Esophagus muscularis mucosa (tissue), 4 donors: ENCODE data around the gene RAB44. TPM values are rescaled to one million over a fixed set of nuclear protein-coding genes. Genes with fewer than 3 reads are reported as not detected.

Source experiments
- DNase-seq: peaks from one replicate; pipeline ENCODE4 v3.0.0-alpha.2; 2017; ENCODE audit errors: extremely low spot score
- H3K27ac ChIP-seq, 4 donors: fragments of 200-600 bp; sonication (generic); replicated peaks in 1 of 4; 1 replicate in 3 of 4; 2 replicates in 1 of 4; pipeline ENCODE4 v1.5.1; 2016 to 2019; ENCODE audit warnings: mild to moderate bottlenecking in 1 of 4
- H3K27me3 ChIP-seq, 4 donors: fragments of 200-600 bp; sonication (generic); one replicate each; pipeline versions ENCODE4 v1.5.1 to v1.6.0; 2016 to 2019
- H3K36me3 ChIP-seq, 4 donors: fragments of 200-600 bp; sonication (generic); one replicate each; pipeline ENCODE4 v1.5.1; 2016 to 2019
- H3K4me1 ChIP-seq, 4 donors: fragments of 200-600 bp; sonication (generic); one replicate each; pipeline ENCODE4 v1.5.1; 2016 to 2019
- H3K4me3 ChIP-seq, 4 donors: fragments of 200-600 bp; sonication (generic); 1 replicate in 2 of 4; 2 replicates in 2 of 4; pipeline ENCODE4 v1.5.1; 2016 to 2019; ENCODE audit warnings: mild to moderate bottlenecking in 4 of 4, moderate library complexity in 1 of 4
- H3K9me3 ChIP-seq, 4 donors: fragments of 200-600 bp; sonication (generic); 1 replicate in 3 of 4; 2 replicates in 1 of 4; pipeline ENCODE4 v1.5.1; 2016 to 2019
- EP300 ChIP-seq: sonication (generic); formaldehyde crosslinking; IDR thresholded peaks from one replicate; pipeline ENCODE4 v1.6.1; 2017; ENCODE audit warnings: antibody characterized with exemption
- POLR2A ChIP-seq: fragments of 450-650 bp; IDR thresholded peaks from one replicate; pipeline ENCODE4 v1.6.1; 2017; ENCODE audit warnings: antibody characterized with exemption, moderate library complexity, mild to moderate bottlenecking, low read depth
- POLR2AphosphoS5 ChIP-seq, 2 donors: sonication (generic); formaldehyde crosslinking; IDR thresholded peaks; one replicate each; pipeline ENCODE4 v1.6.1; 2017; ENCODE audit warnings: antibody characterized with exemption in 2 of 2
- WGBS: methylation state at CpG from one replicate; pipeline ENCODE4 v1.1.5; 2018; 5-methylcytosine and 5-hydroxymethylcytosine counted together
- intact Hi-C: fragments of 100-400 bp; cut with DNase I; formaldehyde crosslinking; loops from one replicate; pipeline ENCODE4 v1.15.1; 2023
- total RNA-seq, 4 donors: library from RNA; depleted of rRNA; stranded (reverse); fragments of >200 nt; gene quantifications; one replicate each; pipeline versions ENCODE4 v1.1.0 to v1.2.1, GENCODE V29; 2016
- TF ChIP-seq, protein P1 (sequence below), 3 experiments: fragments of 200-600 bp in 2 of 3; fragments of 450-650 bp in 1 of 3; sonication (generic) in 2 of 3; IDR thresholded peaks; one replicate each; pipeline ENCODE4 v1.5.1; 2017 to 2019; ENCODE audit warnings: antibody characterized with exemption in 3 of 3, mild to moderate bottlenecking in 2 of 3, moderate library complexity in 1 of 3

RAB44 gene
- total RNA-seq, 4 donors from 2014 or later, result 0.19 to 1.5 (median 0.94) TPM

DNA sequence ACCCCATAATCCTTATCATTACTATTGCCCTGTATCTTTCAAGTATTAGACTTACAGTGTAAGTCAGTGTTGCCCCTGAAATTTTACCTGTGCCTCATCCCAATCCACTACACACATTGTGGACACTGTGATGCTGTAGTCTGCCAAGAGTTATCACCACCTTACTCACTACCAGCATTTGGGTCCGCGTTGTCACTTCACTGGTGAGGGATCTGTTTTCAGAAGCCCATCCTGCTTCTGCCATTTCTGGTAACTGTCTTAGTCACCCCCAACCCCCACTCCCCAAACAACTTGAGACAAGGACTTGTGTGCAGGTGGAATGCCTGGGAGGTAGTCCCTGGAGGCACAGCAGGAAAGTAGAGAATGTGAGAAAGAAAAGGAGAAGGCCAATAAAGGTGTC lies 6.0 kb upstream of the RAB44 start:
- TF ChIP-seq, protein P1, sequence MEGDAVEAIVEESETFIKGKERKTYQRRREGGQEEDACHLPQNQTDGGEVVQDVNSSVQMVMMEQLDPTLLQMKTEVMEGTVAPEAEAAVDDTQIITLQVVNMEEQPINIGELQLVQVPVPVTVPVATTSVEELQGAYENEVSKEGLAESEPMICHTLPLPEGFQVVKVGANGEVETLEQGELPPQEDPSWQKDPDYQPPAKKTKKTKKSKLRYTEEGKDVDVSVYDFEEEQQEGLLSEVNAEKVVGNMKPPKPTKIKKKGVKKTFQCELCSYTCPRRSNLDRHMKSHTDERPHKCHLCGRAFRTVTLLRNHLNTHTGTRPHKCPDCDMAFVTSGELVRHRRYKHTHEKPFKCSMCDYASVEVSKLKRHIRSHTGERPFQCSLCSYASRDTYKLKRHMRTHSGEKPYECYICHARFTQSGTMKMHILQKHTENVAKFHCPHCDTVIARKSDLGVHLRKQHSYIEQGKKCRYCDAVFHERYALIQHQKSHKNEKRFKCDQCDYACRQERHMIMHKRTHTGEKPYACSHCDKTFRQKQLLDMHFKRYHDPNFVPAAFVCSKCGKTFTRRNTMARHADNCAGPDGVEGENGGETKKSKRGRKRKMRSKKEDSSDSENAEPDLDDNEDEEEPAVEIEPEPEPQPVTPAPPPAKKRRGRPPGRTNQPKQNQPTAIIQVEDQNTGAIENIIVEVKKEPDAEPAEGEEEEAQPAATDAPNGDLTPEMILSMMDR (IDR thresholded peaks at IDR 0.05), result no peak
- no peak for TF ChIP-seq EP300
- TF ChIP-seq POLR2AphosphoS5 (IDR thresholded peaks at IDR 0.05), result no peak
- no peak for TF ChIP-seq POLR2A
- no peak overlapping the region for H3K4me3 ChIP-seq
- H3K4me1 ChIP-seq, result peaks cover 7 to 8% (median 8%) of the 10 kb centered on the region in 4 donors
- no peak overlapping the region for H3K27ac ChIP-seq
- WGBS, result 100% methylated on average over 2 of the region's 2 CpGs
- H3K27me3 ChIP-seq, result no peaks in the 10 kb centered on the region
- DNase-seq, result no peak
- peaks cover 10 to 18% (median 12%) of the 10 kb centered on the region in 4 donors for H3K36me3 ChIP-seq
- intact Hi-C loops, result no loop called here
- no peaks in the 10 kb centered on the region for H3K9me3 ChIP-seq

DNA sequence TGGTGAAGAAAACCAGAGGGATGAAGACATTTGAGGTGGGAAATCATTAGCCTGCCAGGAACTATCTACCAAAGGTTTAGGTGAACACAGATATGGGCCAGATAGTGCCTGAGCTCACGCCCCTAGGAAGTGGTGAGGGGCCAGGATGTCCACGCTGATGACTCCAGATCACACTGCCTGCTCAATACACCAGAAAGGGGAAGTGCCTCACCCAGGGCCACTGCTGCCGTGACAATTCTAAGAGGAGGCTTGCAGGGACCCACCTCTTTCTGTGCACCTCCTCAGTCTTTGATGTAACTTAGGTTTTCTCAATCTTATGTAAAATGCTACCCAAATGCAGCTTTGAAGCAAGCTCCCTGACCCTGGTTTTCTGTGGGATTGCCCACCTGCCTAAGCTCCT lies 5.4 kb upstream of the RAB44 start:
- Histone ChIP-seq H3K4me3 (no peak overlapping the region), H3K36me3 (peaks cover 4 to 12% (median 6%) of the 10 kb centered on the region in 4 donors), H3K9me3 (no peaks in the 10 kb centered on the region), H3K27me3 (no peaks in the 10 kb centered on the region), H3K27ac (no peak overlapping the region), H3K4me1 (peaks cover 7 to 8% (median 8%) of the 10 kb centered on the region in 4 donors)
- TF ChIP-seq, protein P1 (IDR thresholded peaks at IDR 0.05), result no peak
- TF ChIP-seq POLR2A (no peak), POLR2AphosphoS5 (IDR thresholded peaks at IDR 0.05) (no peak), EP300 (no peak)
- no peak for DNase-seq
- 90% methylated on average over 3 of the region's 3 CpGs for WGBS
- intact Hi-C loops, result no loop called here

DNA sequence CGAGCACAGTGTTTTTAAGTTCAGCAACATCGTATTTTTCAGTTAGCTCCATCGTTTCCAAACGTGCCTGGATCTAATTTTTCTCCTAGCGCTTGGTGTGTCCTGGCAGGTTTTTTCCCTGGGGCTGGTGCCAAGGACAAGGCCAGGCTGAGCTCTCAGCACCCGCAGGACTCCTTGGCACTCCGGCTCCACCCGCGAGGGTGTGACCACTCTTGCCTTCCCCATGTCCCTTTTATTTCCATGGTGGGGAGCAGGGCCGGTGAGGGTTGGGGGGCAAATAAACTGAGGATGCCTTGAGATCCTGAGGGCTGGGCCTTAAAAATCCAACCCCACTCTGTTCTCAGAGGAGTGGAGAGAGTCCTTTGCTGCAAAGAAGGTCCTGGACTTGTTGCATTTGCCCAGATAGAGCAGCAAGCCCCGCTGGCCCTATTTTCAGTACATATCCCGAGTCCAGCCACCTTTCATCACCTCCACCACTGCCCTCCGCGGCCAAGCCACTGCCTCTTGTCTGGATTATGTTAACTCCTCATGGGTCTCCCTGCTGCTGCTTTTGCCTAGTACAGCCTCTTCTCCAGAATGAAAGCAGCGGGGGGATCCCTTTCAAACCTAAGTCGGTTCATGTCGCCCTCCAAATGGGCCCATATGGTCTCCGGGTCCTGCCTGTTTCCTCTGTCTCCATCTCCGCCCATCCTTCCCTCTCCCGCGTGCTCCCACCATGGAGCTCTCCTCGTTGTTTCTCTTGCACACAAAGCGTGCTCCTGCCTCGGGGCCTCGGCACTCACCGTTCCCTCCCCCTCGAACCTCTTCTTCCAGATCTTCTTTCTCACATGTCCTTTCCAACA lies 4.5 kb upstream of the RAB44 start:
- H3K27ac ChIP-seq, result no peak overlapping the region
- TF ChIP-seq EP300 (no peak), POLR2A (no peak), POLR2AphosphoS5 (IDR thresholded peaks at IDR 0.05) (no peak)
- TF ChIP-seq, protein P1 (IDR thresholded peaks at IDR 0.05), result no peak
- intact Hi-C loops, result no loop called here
- H3K9me3 ChIP-seq, result no peaks in the 10 kb centered on the region
- DNase-seq, result no peak
- peaks cover 7 to 8% (median 8%) of the 10 kb centered on the region in 4 donors for H3K4me1 ChIP-seq
- H3K36me3 ChIP-seq, result peaks cover 0 to 3% (median 0%) of the 10 kb centered on the region in 4 donors
- H3K4me3 ChIP-seq, result no peak overlapping the region
- no peaks in the 10 kb centered on the region for H3K27me3 ChIP-seq
- WGBS, result 73% methylated on average over 24 of the region's 27 CpGs

DNA sequence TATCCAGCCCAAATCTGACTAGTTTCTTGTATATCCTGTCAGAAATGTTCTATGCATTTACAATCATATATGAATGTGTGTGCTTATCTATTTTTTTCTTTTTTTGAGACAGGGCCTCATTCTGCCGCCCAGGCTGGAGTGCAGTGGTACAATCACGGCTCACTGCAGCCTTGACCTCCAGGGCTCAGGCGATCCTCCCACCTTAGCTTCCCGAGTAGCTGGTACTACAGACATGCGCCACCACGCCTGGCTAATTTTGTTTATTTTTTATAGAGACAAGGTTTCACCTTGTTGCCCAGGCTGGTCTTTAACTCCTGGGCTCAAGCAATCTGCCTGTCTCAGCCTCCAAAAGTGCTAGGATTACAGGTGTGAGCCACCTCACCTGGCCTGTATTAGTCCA lies 3.0 kb upstream of the RAB44 start:
- DNase-seq, result no peak
- intact Hi-C loops, result no loop called here
- WGBS, result 96% methylated on average over 6 of the region's 6 CpGs

More for the DNA sequence above, 3.0 kb upstream of the RAB44 start:
- H3K4me3 ChIP-seq, result no peak overlapping the region
- no peak overlapping the region for H3K27ac ChIP-seq
- peaks cover 7 to 8% (median 8%) of the 10 kb centered on the region in 4 donors for H3K4me1 ChIP-seq
- H3K27me3 ChIP-seq, result no peaks in the 10 kb centered on the region
- no peaks in the 10 kb centered on the region for H3K9me3 ChIP-seq
- no peak for TF ChIP-seq EP300
- no peak for TF ChIP-seq POLR2AphosphoS5 (IDR thresholded peaks at IDR 0.05)
- no peak for TF ChIP-seq POLR2A
- TF ChIP-seq, protein P1 (IDR thresholded peaks at IDR 0.05), result no peak
- no peaks in the 10 kb centered on the region for H3K36me3 ChIP-seq
